Stimulated activated CD4-positive, alpha-beta T cell treated with anti-CD3 and anti-CD28 coated beads, Interleukin-15, amount 100 ng/mL, for 1 hour (primary cell): ENCODE data around the gene ACBD6.

Source experiments
- DNase-seq, 2 donors: peaks; one replicate each; pipeline ENCODE4 v3.0.0-alpha.2; 2020; ENCODE audit warnings: low read depth in 1 of 2, low spot score in 1 of 2

ACBD6 gene

GRCh38 chr1:180376253-180376652 lies 126.1 kb downstream of the ACBD6 start:
- DNase-seq, result no peak

DNA sequence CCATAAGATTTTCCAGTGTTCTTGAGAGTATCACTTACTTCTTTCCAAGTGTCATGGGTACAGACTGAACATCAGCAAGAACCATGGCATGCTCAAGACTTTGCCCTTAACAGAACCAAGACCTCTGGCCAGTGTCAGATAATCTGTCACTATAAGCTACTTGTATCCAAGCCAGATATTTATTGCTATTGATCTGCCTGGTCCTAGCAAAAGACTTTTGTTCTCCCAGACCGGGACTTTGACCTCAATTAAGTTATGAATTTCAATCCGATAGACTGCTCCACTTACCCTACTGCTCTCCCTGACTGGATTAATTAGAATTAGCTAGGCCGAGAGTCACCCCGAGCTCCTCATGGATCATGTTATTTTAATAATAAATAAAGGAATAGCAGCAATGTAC lies 129.6 kb downstream of the ACBD6 start:
- no peak for DNase-seq

DNA sequence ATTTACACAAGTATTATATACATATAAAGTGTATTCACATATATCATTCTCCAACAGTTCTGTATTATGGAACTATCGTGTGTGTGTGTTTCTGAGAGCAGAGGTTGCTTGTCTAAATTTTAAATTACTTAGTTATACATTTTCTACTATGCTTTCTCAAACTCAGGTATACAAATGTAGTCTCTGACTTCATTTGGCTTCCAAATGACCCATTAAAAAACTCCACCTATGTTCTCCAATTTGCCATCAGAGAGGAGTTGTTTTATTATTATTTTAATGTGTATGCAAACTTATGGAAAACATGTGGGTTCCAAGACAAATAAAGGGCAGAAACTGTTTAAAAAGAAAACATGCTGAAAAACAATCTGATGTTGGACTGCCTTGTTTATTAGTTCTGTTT lies 131.8 kb downstream of the ACBD6 start:
- DNase-seq, result no peak

DNA sequence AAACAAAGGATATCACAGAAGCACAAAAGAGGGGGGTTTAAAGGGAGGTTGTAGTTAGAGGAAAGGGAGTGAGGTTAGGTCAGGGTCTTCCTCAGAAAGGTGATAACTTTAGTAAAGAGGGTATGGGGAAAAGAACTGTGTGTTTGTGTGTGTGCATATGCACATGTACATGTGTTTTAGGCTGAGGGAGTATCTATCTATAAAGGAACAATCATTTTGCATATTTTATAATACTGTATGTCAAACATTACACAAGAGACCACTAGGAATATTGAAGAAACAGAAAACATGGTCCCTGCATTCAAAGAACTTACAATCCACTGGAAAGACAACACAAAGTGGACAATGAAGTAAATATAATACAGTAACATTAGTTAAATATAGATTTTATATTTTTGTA lies 132.2 kb downstream of the ACBD6 start:
- no peak for DNase-seq

- no peak for DNase-seq
Measured at GRCh38 chr1:180369061-180369460, 133.3 kb downstream of the ACBD6 start.

DNA sequence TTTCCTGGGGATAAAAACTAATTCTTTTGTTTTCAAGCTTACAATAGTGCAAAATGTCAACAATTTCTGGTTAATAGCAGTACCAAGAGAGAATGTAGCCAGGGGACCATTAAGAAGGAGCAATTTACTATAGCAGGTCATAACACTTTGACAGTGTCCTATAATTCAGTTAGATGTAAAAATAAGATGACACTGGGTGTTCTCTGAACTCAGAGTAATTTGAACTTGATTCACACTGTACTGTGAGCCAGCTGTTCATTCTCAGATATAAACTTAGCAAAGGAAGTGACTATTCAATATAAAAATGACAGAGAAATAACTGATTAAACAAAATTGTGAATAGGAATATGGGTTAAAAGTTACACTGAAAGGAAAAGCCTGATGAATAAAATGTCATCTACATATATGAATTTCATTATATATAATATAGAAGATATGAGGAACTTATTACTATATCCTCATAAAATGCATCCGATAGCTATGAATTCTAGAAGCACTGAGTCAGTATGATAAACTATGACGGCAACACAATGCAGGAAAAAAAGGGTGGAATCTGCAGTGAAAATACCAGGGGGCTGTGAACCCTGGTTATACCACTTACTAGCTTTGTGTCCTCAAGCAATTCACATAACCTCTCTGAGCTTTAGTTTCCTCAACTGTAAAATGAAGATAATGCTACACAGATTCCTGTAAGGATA lies 135.9 kb downstream of the ACBD6 start:
- DNase-seq, result no peak

GRCh38 chr1:180365039-180365438 lies 137.3 kb downstream of the ACBD6 start:
- no peak for DNase-seq

DNA sequence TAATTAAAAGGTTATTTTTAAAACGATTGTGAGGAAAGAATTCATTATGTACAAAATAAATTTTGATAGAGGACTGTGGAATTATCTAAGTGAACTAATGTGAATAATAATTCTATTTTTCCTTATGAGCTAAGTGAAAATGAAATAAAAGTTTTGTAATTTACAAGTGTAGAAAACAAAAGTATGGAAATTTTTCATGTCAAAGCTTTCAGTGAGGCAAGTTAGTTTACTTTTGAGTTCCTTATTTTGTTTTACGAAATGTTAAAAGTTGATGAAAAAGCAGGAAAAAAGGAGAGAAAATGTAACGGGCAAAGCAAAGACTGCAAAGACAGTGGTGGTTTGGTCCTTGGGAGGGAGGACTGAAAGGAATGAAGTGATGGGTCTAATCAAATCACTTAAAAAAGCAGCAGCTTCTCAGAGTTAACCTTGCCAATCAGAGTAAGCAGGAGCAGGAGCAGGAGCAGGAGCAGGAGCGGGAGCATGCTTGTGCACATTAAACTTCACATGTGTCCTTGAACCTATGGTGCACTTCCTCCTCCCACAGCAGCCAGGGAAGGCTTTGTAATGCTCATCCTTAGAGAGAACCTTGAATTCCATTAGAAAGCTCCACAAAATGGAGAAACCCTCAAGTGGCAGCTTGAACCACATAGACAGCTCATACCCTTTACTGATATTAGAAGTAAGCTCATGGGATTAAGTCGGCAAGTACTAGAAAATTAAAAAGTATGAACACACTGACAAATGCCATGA lies 139.0 kb downstream of the ACBD6 start:
- DNase-seq, result no peak

GRCh38 chr1:180360333-180361075 lies 141.9 kb downstream of the ACBD6 start:
- DNase-seq, result no peak

GRCh38 chr1:180358649-180359048 lies 143.7 kb downstream of the ACBD6 start:
- no peak for DNase-seq

DNA sequence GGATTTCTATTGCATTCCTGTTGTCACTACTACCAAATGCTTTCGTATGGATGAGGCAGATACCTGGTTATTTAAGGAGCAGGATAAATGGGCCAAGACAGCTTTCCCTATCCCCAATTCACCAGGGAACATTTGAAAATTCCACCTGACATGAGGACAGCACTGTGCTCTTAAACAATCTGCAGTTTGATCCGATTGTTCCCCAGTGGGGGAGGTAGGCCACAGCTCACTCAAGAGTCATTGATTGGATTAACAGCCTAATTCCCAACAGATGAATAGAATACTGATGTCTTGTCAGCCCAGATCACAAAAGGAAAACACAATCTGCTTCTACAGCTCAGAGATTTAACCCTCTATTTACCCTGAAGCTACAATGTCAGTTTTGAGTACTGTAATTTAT lies 148.4 kb downstream of the ACBD6 start:
- no peak for DNase-seq

- no peak for DNase-seq
Measured at GRCh38 chr1:180352588-180352987, 149.8 kb downstream of the ACBD6 start.

DNA sequence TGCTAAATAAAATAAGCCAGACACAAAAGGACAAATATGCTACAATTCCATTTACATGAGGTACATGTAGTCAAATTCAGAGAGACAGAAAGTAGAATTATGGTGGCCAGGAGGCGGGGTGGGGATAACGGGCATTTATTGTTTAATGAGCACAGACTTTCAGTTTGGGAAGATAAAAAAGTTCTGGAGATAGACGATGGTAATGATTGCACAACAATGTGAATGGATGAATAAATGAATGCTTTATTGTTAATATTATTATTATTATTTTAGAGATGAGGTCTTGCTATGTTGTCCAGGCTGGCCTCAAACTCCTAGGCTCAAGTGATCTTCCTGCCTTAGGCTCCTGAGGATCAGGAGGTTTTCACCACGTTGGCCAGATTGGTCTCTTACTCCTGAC lies 150.4 kb downstream of the ACBD6 start:
- DNase-seq, result no peak

DNA sequence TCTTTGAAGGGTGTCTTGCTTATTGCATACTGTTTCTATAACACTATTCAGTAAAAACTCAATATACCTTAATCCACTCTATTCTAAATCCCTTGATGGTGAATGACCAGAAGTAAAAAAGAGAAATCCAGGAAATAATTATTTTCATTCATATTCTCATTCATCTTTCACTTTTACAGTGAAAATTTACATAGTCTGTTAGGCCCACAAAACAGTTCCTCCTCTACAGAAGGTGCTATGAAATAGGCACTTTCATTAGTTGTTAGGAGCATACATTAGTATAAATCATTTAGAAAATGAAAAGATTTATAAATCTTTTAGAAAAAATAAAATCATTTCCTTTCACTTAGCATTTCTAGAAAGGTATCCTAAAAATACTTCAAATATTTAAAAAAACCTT lies 157.2 kb downstream of the ACBD6 start:
- no peak for DNase-seq

GRCh38 chr1:180343921-180344769 lies 158.2 kb downstream of the ACBD6 start:
- no peak for DNase-seq

GRCh38 chr1:180327089-180327488 lies 175.3 kb downstream of the ACBD6 start:
- DNase-seq, result no peak

DNA sequence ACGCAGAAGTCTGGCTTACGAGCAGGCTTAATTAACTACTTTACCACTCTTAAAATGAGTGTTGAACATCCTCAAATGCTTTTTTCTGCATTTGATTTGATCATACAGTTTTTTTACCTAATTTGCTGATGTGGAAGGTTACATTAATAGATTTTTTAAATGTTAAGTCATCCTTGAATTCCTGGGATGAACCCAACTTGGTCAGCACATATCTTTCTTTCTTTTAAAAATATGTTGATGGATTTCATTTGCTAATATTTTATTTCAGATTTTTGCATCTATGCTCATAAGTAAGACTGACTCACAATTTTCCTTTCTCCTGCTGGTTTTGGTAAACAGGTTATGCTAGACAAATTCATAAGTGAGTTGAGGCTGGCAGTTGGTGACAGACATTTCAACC lies 189.5 kb downstream of the ACBD6 start:
- no peak for DNase-seq

DNA sequence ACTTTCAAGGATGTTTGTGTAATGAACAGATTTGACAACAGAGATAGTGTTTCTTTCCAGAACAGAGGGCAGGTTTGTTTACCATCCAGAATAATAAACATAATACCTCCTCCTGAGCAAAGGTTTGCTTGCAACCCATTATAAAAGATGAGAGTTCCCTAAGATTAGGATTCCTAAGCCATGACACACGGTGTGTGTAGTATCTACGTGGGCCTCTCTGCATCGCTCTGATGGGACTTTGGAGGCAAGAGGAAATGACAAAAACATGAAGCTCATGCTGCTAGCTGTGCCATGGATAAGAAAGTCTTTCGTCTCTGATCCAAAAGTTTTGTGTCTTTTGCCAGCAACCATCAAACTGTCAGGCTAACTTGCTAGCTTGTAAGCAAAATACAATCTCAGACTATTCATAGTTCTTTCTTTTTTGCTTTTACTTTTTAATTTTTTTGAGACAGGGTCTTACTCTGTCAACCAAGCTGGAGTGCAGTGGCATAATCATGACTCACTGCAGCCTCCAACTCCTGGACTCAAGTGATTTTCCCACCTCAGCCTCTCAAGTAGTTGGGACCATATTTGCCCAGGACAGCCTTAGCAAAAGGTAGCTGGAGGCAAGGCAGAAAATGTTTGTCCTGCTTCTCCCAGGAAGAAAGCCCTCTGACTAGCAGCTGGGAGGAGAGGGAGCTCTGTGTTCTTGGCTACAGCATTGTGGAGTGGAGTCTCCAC lies 191.2 kb downstream of the ACBD6 start:
- DNase-seq, result no peak

DNA sequence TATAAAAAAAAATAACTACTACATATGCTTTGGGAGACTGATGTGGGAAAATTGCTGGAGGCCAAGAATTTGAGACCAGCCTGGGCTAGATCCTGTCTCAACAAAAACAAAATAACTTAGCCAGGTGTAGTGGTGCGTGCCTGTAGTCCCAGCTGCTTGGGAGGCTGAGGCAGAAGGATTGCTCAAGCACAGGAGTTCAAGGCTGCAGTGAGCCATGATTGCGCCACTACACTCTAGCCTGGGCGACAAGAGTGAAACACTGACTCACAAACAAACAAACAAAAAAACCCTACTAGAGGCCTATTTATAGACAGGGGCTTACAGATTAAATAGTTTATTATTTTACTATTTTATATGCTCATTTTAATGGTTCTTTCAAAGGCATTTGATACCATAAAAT lies 192.3 kb downstream of the ACBD6 start:
- DNase-seq, result no peak

GRCh38 chr1:180309338-180309737 lies 193.0 kb downstream of the ACBD6 start:
- no peak for DNase-seq
